ENCODE results near the gene CPLX1. TPM values are rescaled to one million over a fixed set of nuclear protein-coding genes. Genes with fewer than 3 reads are reported as not detected.

CPLX1 gene
- total and polyA plus RNA-seq, 9 donors, result 0.47 to 10.2 (median 2.3) TPM

- TF ChIP-seq EP300 (IDR thresholded peaks at IDR 0.05) (no peak), POLR2A (IDR thresholded peaks at IDR 0.05) (no peak)
- TF ChIP-seq, protein P1, sequence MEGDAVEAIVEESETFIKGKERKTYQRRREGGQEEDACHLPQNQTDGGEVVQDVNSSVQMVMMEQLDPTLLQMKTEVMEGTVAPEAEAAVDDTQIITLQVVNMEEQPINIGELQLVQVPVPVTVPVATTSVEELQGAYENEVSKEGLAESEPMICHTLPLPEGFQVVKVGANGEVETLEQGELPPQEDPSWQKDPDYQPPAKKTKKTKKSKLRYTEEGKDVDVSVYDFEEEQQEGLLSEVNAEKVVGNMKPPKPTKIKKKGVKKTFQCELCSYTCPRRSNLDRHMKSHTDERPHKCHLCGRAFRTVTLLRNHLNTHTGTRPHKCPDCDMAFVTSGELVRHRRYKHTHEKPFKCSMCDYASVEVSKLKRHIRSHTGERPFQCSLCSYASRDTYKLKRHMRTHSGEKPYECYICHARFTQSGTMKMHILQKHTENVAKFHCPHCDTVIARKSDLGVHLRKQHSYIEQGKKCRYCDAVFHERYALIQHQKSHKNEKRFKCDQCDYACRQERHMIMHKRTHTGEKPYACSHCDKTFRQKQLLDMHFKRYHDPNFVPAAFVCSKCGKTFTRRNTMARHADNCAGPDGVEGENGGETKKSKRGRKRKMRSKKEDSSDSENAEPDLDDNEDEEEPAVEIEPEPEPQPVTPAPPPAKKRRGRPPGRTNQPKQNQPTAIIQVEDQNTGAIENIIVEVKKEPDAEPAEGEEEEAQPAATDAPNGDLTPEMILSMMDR (IDR thresholded peaks at IDR 0.05), result no peak
- Histone ChIP-seq H3K9me3 (no peaks in the 10 kb centered on the region), H3K36me3 (no peaks in the 10 kb centered on the region), H3K4me1 (ENCODE audit: insufficient read depth) (no peaks in the 10 kb centered on the region), H3K27me3 (no peaks in the 10 kb centered on the region), H3K4me3 (no peak overlapping the region), H3K27ac (no peak overlapping the region)
- no peak for DNase-seq
- intact Hi-C loops (cut with DNase I), result no loop called here
- WGBS, 3 donors, result 69 to 82% (median 74%) methylated on average over 17 to 18 of the region's 18 CpGs
Measured at GRCh38 chr4:850323-850945, 24.5 kb upstream of the CPLX1 start.

DNA sequence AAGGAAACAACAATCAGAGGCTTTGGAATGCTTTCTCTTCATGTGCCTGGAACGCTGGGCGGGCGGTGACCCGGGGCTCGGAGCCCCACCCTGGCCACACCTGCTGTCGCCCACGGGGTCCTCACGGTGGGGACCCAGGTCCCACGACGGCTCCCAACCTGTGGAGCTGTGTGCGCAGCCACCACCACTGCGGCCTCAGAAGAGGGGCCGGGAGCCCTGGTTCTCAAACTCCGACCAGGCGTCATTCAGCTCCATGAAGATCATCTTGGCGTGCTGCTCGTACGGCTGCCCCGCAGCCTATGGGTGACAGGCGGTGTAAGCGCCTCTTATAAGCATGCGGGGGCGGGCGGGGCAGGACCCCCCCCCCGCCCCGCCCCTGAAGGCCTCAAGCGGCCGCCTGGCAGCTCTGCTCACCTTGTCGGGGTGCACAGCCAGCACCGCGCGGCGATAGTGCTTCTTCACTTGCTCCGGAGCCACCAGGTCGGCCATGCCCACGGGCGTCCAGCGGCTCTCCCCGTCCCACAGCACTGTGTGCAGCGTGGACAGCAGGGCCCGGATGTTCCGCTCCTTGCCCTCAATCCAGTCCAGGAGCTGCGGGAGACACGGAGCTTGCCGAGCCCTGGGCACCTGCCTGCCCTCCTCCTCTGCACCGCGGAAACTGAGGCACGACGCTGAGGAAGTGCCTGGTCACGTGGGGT is 23.7 kb upstream of the CPLX1 start:
- TF ChIP-seq POLR2A (IDR thresholded peaks at IDR 0.05) (no peak), EP300 (IDR thresholded peaks at IDR 0.05) (no peak)
- TF ChIP-seq, protein P1 (IDR thresholded peaks at IDR 0.05), result no peak
- no peak for DNase-seq
- 90 to 95% (median 93%) methylated on average over 50 of the region's 50 CpGs for WGBS, 3 donors
- H3K4me3 ChIP-seq, result no peak overlapping the region
- intact Hi-C loops (cut with DNase I), result no loop called here
- no peaks in the 10 kb centered on the region for H3K9me3 ChIP-seq
- no peaks in the 10 kb centered on the region for H3K4me1 ChIP-seq (ENCODE audit: insufficient read depth)
- H3K27ac ChIP-seq, result no peak overlapping the region
- no peaks in the 10 kb centered on the region for H3K36me3 ChIP-seq
- no peaks in the 10 kb centered on the region for H3K27me3 ChIP-seq

- TF ChIP-seq, protein P1 (IDR thresholded peaks at IDR 0.05), result no peak
- TF ChIP-seq POLR2A (IDR thresholded peaks at IDR 0.05) (no peak), EP300 (IDR thresholded peaks at IDR 0.05) (no peak)
- Histone ChIP-seq H3K4me1 (ENCODE audit: insufficient read depth) (no peaks in the 10 kb centered on the region), H3K4me3 (no peak overlapping the region), H3K36me3 (no peaks in the 10 kb centered on the region), H3K27ac (no peak overlapping the region), H3K9me3 (no peaks in the 10 kb centered on the region), H3K27me3 (no peaks in the 10 kb centered on the region)
- no peak for DNase-seq
- intact Hi-C loops (cut with DNase I), result no loop called here
- WGBS, 3 donors, result 69 to 77% (median 77%) methylated on average over 26 to 27 of the region's 27 CpGs
Measured at GRCh38 chr4:848803-849477, 23.0 kb upstream of the CPLX1 start.

DNA sequence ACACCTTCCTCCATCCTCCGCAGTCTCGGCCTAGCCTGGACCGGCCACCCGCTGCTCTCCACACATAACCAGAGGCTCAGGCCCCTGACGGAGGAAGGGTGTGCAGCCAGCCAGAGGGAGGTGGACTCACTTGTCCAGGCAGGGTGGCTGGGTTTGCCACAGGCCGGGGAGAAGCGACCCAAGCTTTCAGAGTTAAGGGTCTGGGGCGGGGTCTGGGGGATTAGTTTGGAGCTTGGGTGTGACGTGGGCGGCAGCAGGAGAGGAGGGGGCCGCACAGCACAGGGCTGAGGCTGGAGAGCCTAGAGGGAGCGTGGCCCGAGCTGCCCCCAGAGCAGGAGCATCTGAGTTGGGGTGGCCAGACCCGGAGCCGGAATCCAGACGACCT is 22.4 kb upstream of the CPLX1 start:
- TF ChIP-seq, protein P1 (IDR thresholded peaks at IDR 0.05), result no peak
- TF ChIP-seq EP300 (IDR thresholded peaks at IDR 0.05), result no peak
- TF ChIP-seq POLR2A (IDR thresholded peaks at IDR 0.05), result no peak
- H3K4me1 ChIP-seq (ENCODE audit: insufficient read depth), result no peaks in the 10 kb centered on the region
- intact Hi-C loops (cut with DNase I), result no loop called here
- 75 to 86% (median 75%) methylated on average over 16 of the region's 16 CpGs for WGBS, 3 donors
- DNase-seq, result peak in 1 of 5 donors; percentile 21
- H3K36me3 ChIP-seq, result no peaks in the 10 kb centered on the region
- H3K4me3 ChIP-seq, result no peak overlapping the region
- no peak overlapping the region for H3K27ac ChIP-seq
- no peaks in the 10 kb centered on the region for H3K9me3 ChIP-seq
- H3K27me3 ChIP-seq, result no peaks in the 10 kb centered on the region

All from ovary (tissue), 9 donors.